Type B pancreatic cell (in vitro differentiated cells): ENCODE measurements around the gene CASZ1. TPM values are rescaled to one million over a fixed set of nuclear protein-coding genes. Genes with fewer than 3 reads are reported as not detected.

Source experiments
- DNase-seq: peaks from one replicate; pipeline ENCODE4 v3.0.0; 2021; ENCODE audit warnings: mixed read lengths; ENCODE audit not compliant: unreplicated experiment; ENCODE audit errors: extremely low spot score
- H3K27ac Mint-ChIP-seq: 2 replicates; pipeline ENCODE4 v1.8.0; 2021; ENCODE audit warnings: mild to moderate bottlenecking, mixed read lengths
- H3K27me3 Mint-ChIP-seq: 2 replicates; pipeline ENCODE4 v1.8.0; 2021; ENCODE audit warnings: mixed read lengths
- H3K36me3 Mint-ChIP-seq: 2 replicates; pipeline ENCODE4 v1.8.0; 2021; ENCODE audit warnings: mixed read lengths
- H3K4me1 Mint-ChIP-seq: one replicate; pipeline ENCODE4 v1.8.0; 2021; ENCODE audit warnings: mixed read lengths; ENCODE audit not compliant: unreplicated experiment
- H3K4me3 Mint-ChIP-seq: 2 replicates; pipeline ENCODE4 v1.8.0; 2021; ENCODE audit warnings: mild to moderate bottlenecking, mixed read lengths
- H3K9me3 Mint-ChIP-seq: 2 replicates; pipeline ENCODE4 v1.8.0; 2021; ENCODE audit warnings: mixed read lengths
- total RNA-seq: library from RNA; stranded (reverse); gene quantifications from 2 replicates; pipeline ENCODE4 v1.2.1, GENCODE V29; 2021; ENCODE audit warnings: low replicate concordance
- TF ChIP-seq, protein P1 (sequence below): fragments of 200-600 bp; sonication (generic); conservative IDR thresholded peaks from 2 replicates; pipeline ENCODE4 v1.5.0; 2021; ENCODE audit warnings: antibody characterized with exemption, mild to moderate bottlenecking

Gene CASZ1
- total RNA-seq, 1 donor from 2014 or later, result 15.7 TPM

DNA sequence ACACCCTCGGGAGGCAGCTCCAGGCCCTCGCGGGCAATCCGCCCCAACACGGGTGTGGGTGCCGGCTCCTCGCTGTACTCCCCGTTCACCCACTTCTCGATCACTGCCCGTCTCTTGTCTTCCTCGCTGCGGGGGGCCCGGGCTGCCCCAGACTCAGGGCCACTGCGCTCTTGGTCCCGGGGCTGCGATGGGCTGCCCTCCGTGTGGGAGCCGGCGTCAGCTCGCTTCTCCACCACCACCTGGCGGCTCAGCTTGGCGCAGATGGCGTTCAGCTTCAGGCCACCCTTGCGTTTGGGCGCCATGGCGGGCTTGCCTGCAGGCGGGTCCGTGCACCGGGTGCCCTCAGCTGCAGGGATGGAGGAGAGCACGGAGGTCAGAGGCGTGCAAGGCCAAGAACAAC, 131.2 kb downstream of the CASZ1 start:
- TF ChIP-seq, protein P1, sequence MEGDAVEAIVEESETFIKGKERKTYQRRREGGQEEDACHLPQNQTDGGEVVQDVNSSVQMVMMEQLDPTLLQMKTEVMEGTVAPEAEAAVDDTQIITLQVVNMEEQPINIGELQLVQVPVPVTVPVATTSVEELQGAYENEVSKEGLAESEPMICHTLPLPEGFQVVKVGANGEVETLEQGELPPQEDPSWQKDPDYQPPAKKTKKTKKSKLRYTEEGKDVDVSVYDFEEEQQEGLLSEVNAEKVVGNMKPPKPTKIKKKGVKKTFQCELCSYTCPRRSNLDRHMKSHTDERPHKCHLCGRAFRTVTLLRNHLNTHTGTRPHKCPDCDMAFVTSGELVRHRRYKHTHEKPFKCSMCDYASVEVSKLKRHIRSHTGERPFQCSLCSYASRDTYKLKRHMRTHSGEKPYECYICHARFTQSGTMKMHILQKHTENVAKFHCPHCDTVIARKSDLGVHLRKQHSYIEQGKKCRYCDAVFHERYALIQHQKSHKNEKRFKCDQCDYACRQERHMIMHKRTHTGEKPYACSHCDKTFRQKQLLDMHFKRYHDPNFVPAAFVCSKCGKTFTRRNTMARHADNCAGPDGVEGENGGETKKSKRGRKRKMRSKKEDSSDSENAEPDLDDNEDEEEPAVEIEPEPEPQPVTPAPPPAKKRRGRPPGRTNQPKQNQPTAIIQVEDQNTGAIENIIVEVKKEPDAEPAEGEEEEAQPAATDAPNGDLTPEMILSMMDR, result no peak
- H3K4me3 Mint-ChIP-seq, result no peak overlapping the region
- no peaks in the 10 kb centered on the region for H3K36me3 Mint-ChIP-seq
- peaks cover 22% of the 10 kb centered on the region for H3K4me1 Mint-ChIP-seq
- H3K9me3 Mint-ChIP-seq, result no peaks in the 10 kb centered on the region
- no peak for DNase-seq
- no peaks in the 10 kb centered on the region for H3K27me3 Mint-ChIP-seq
- H3K27ac Mint-ChIP-seq, result no peak overlapping the region

DNA sequence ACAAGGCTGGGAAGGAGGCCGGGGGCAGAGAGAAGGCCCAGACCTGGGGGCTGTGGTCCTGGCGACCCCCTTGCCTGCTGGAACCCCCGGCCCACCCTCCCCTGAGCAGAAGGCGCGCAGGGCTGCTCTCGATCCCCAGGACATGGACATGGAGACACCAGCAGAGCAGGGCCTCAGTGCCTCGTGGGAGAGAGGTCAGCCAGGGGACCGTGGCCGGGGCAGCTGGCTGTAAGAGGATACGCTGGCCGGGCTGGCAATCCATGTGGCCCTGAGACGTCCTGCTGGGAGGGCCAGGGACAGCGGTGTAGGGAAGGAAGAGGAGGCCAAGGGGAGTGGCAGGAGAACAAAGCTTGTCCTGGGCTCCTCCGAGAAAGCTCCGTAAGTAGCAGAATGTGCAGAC, 132.2 kb downstream of the CASZ1 start:
- Mint-ChIP-seq H3K4me3 (no peak overlapping the region), H3K9me3 (no peaks in the 10 kb centered on the region), H3K4me1 (peaks cover 22% of the 10 kb centered on the region), H3K27ac (no peak overlapping the region), H3K36me3 (no peaks in the 10 kb centered on the region), H3K27me3 (no peaks in the 10 kb centered on the region)
- DNase-seq, result no peak
- TF ChIP-seq, protein P1, result no peak

DNA sequence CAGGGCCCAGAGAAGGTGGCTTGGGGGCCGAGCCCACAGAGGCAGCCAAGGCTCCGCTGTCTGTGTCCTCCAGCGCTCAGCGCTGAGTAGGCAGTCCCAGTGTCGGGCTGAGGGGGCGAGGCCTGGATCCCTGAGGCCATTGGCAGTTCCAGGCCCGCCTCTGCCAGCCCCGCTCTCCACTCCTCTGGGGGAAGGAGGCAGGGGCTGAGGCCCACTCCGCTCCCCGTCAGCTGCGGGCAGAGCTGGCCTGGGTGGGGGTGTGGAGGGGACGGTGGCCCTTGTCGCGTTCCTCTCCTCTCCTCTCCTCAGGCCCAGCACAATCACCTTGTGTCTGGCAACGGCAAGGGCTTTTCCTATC, 132.8 kb downstream of the CASZ1 start:
- H3K27ac Mint-ChIP-seq, result peak overlapping the region; percentile 29
- H3K27me3 Mint-ChIP-seq, result no peaks in the 10 kb centered on the region
- no peak for DNase-seq
- no peaks in the 10 kb centered on the region for H3K9me3 Mint-ChIP-seq
- H3K4me3 Mint-ChIP-seq, result no peak overlapping the region
- peaks cover 19% of the 10 kb centered on the region for H3K4me1 Mint-ChIP-seq
- H3K36me3 Mint-ChIP-seq, result no peaks in the 10 kb centered on the region
- TF ChIP-seq, protein P1, result no peak

DNA sequence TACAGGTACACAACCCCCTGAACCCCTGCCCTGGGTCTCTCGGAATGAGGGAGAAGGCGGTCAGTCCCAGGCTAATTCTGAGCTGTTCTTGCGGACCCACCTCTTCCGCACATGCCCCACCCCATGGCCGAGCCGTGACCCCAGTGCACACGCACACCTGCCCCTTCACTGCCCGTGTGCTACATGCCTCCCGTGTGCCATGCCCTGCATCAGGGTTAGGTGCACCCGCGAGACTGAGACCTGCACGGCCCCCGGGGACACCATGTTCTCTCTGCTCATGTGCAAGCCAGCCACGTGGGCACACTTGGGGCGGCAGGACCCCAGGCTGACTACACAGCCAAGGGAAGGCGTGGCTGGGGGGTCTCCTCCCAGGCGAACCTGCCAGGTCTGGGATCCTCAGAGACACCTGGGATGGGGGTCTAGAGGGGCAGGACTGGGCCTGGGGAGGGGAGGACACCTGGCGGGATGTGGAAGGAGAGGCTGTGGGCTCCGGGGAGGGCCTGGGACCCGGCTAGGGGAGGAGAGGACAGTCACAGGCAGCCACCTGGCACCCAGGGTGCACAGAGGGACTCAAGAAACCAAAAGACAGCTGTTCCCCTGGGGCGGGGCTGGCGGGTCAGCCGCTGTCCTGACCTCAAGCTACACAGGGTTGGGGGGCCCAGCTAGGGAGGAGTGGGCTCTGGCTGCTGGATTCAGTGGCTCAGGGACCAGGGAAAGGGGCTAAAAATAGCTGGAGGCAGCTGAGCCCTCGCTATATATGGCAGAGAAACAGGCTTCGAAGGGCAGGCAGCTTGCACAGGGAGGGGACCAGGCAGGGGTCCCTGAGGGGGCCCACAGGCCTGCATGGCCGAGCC, 133.4 kb downstream of the CASZ1 start:
- Mint-ChIP-seq H3K36me3 (no peaks in the 10 kb centered on the region), H3K9me3 (no peaks in the 10 kb centered on the region), H3K4me3 (no peak overlapping the region), H3K27ac (no peak overlapping the region), H3K27me3 (no peaks in the 10 kb centered on the region), H3K4me1 (peaks cover 15% of the 10 kb centered on the region)
- DNase-seq, result no peak
- TF ChIP-seq, protein P1, result no peak

DNA sequence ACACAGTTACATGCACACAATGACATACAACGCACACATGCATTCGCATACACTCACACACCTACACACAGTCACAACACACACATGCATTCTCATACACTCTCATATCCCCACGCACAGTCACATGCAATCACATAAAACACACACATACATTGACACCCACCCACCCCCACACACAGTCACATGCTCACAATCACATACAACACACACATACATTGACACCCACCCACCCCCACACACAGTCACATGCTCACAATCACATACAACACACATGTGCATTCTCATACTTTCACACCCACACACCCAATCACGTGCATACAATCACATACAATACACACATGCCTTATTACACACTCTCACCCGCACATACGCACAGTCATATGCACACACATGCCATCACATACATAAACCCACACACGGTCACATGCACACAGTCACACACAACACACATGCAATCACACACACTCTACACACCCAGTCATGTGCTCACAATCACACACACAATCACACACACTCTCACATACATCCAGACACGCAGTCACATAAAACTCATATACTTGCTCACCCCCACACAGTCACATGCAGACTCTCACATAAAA, 134.3 kb downstream of the CASZ1 start:
- H3K27ac Mint-ChIP-seq, result no peak overlapping the region
- H3K36me3 Mint-ChIP-seq, result no peaks in the 10 kb centered on the region
- DNase-seq, result no peak
- H3K4me3 Mint-ChIP-seq, result no peak overlapping the region
- TF ChIP-seq, protein P1, result no peak
- H3K27me3 Mint-ChIP-seq, result no peaks in the 10 kb centered on the region
- H3K4me1 Mint-ChIP-seq, result peaks cover 15% of the 10 kb centered on the region
- no peaks in the 10 kb centered on the region for H3K9me3 Mint-ChIP-seq
